H1 (cell line): ENCODE data around the gene METRNL. TPM values are rescaled to one million over a fixed set of nuclear protein-coding genes. Genes with fewer than 3 reads are reported as not detected.

Experiments
- ASH2L ChIP-seq: fragments of 200-600, 300-600 bp; sonication (generic); IDR thresholded peaks from one replicate; pipeline ENCODE4 v1.7.1; 2017; ENCODE audit warnings: low read length
- BRCA1 ChIP-seq: IDR thresholded peaks from 2 replicates; pipeline ENCODE4 v1.6.1; 2012; ENCODE audit warnings: low read depth, low read length, improper control_type of control experiment
- CHD1 ChIP-seq: IDR thresholded peaks from 2 replicates; pipeline ENCODE4 v1.6.1; 2012; ENCODE audit warnings: low read depth, low read length, improper control_type of control experiment
- CHD7 ChIP-seq: fragments of 300-600 bp; sonication (generic); IDR thresholded peaks from 2 replicates; pipeline ENCODE4 v1.7.1; 2012; ENCODE audit warnings: low read length, moderate library complexity, mild to moderate bottlenecking, inconsistent platforms; ENCODE audit not compliant: insufficient replicate concordance
- CREB1 ChIP-seq: IDR thresholded peaks from 2 replicates; pipeline ENCODE4 v1.6.1; 2012; ENCODE audit warnings: inconsistent platforms
- CTBP2 ChIP-seq: IDR thresholded peaks from 2 replicates; pipeline ENCODE4 v1.7.0; 2011; ENCODE audit warnings: borderline replicate concordance, mild to moderate bottlenecking, moderate library complexity, mixed read lengths, low read length; ENCODE audit not compliant: insufficient read depth, insufficient read length
- SAP30 ChIP-seq: fragments of 300-600 bp; sonication (generic); IDR thresholded peaks from 2 replicates; pipeline ENCODE4 v1.7.1; 2012; ENCODE audit warnings: low read length, moderate library complexity, mild to moderate bottlenecking, inconsistent platforms; ENCODE audit not compliant: insufficient read depth, insufficient replicate concordance
- TBP ChIP-seq: IDR thresholded peaks from 2 replicates; pipeline ENCODE4 v1.6.1; 2011; ENCODE audit warnings: low read depth, low read length, improper control_type of control experiment
- USF2 ChIP-seq: IDR thresholded peaks from 2 replicates; pipeline ENCODE4 v1.6.1; 2011; ENCODE audit warnings: low read length, improper control_type of control experiment
- polyA plus RNA-seq, 7 experiments: library from polyadenylated mRNA; depleted of rRNA in 3 of 7; stranded (reverse) in 5 of 7; unstranded in 2 of 7; fragments of >200 nt in 5 of 7; fragments of 200-250 nt in 2 of 7; gene quantifications; 1 replicate in 5 of 7; 2 replicates in 1 of 7; 4 replicates in 1 of 7; pipeline versions ENCODE4 v1.2.1 to v1.2.3, GENCODE V29; 2011 to 2013; ENCODE audit warnings: missing spikeins in 2 of 7, mixed read lengths in 2 of 7
- total RNA-seq: library from RNA; stranded (reverse); fragmentation: NEBNext Ultra II Directional; extraction: Animal tissue kit (Norgen Biotek cat#: 25700); gene quantifications from 2 replicates; pipeline ENCODE4 v1.2.1, GENCODE V29; 2021

Gene METRNL
- total and polyA plus RNA-seq, 2 of the 8 experiments (the other 6 are each of a cell fraction or from before 2014, with no cell fraction given), result 13.9 to 14.2 TPM

DNA sequence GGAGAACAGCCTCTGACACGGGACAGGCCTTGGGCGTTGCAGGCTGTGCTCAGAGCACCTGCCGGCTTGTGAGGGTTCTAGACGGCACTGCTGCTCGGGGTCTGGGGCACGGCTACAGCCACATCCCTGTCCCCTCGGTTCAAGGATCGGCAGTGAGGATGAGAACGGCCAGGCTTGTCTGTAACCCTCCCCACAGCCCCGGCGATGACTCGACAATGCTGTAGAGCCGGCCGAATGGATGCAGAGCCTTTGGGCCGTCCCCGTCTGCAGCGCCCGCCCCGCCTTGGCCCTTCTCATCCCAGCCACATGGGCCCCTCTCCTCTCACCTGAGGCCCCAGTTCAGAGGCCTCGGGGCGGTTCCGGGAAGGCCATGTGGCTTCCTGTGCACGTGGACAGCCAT lies 49.0 kb upstream of the METRNL start (continued):
- TF ChIP-seq CHD7 (no peak), USF2 (no peak), CHD1 (no peak), BRCA1 (no peak), CREB1 (no peak), SAP30 (no peak), TBP (no peak), ASH2L (no peak), CTBP2 (no peak)
